Peyer's patch (tissue), 4 donors: Measurements from ENCODE around the gene RAP2A.

Source experiments
- CTCF ChIP-seq, 6 experiments: fragments of 450-650 bp in 4 of 6; fragments of 200-600 bp in 2 of 6; sonication (generic) in 1 of 6; IDR thresholded peaks; one replicate each; pipeline ENCODE4 v1.5.1; 2017 to 2019; ENCODE audit warnings: antibody characterized with exemption in 6 of 6, mild to moderate bottlenecking in 3 of 6, moderate library complexity in 1 of 6
- POLR2A ChIP-seq, 2 donors: fragments of 450-650 bp; IDR thresholded peaks; one replicate each; pipeline ENCODE4 v1.5.1; 2017; ENCODE audit warnings: antibody characterized with exemption in 2 of 2, mild to moderate bottlenecking in 2 of 2, moderate library complexity in 2 of 2

DNA sequence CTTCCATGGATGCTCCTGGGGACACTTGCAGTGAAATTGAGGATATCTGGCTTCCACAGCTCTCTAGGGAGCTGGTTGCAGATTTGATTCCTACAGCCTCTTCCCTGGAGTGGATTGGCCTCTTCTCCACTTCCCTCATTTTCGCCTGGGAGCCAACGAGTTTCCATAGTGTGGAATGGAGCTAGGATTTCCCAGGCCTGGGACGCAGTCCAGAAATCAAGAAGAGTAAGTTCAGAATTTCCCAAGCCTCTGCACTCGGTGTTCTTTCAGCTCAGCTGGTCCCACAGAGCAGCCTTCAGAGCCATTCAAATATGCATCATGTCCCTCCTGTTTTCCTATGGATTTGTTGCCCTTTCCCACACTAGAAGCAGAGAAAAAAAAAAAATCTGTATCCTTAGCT lies 68.2 kb downstream of the RAP2A start:
- TF ChIP-seq CTCF (IDR thresholded peaks at IDR 0.05) (no peak), POLR2A (IDR thresholded peaks at IDR 0.05) (no peak)
